Trophoblast cell (in vitro differentiated cells and primary cell): Measurements from ENCODE around the gene GGCX.
A peak's percentile ranks its signal among the peaks of the same experiment; 100 is the strongest.

Experiments
- DNase-seq, 2 donors: peaks; one replicate each; pipeline ENCODE4 v3.0.0-alpha.2; 2016
- H2AFZ ChIP-seq: 2 replicates; pipeline ENCODE4 v1.6.1; 2013; ENCODE audit warnings: low read length, moderate library complexity, mild to moderate bottlenecking; ENCODE audit not compliant: insufficient read depth, poor library complexity
- H2AK5ac ChIP-seq: 2 replicates; pipeline ENCODE4 v1.6.1; 2013; ENCODE audit warnings: mild to moderate bottlenecking, low read length
- H2BK120ac ChIP-seq: 2 replicates; pipeline ENCODE4 v1.6.1; 2013; ENCODE audit warnings: low read length, mild to moderate bottlenecking, moderate library complexity; ENCODE audit not compliant: insufficient read depth, poor library complexity
- H2BK12ac ChIP-seq: 2 replicates; pipeline ENCODE4 v1.6.1; 2013; ENCODE audit warnings: mild to moderate bottlenecking, low read length, moderate library complexity
- H2BK5ac ChIP-seq: 2 replicates; pipeline ENCODE4 v1.6.1; 2013; ENCODE audit warnings: low read length, low read depth, moderate library complexity, mild to moderate bottlenecking; ENCODE audit not compliant: poor library complexity
- H3K14ac ChIP-seq: 2 replicates; pipeline ENCODE4 v1.6.1; 2013; ENCODE audit warnings: mild to moderate bottlenecking, low read length
- H3K18ac ChIP-seq: 2 replicates; pipeline ENCODE4 v1.6.1; 2013; ENCODE audit warnings: mild to moderate bottlenecking, low read length
- H3K23ac ChIP-seq: 2 replicates; pipeline ENCODE4 v1.6.1; 2013; ENCODE audit warnings: low read length
- H3K27ac ChIP-seq: 2 replicates; pipeline ENCODE4 v1.5.1; 2013; ENCODE audit warnings: low read depth, mild to moderate bottlenecking, inconsistent platforms, low read length, moderate library complexity
- H3K27me3 ChIP-seq: 2 replicates; pipeline ENCODE4 v1.6.1; 2013; ENCODE audit warnings: inconsistent platforms, mild to moderate bottlenecking, low read length, moderate library complexity; ENCODE audit not compliant: insufficient read depth
- H3K36me3 ChIP-seq, 2 experiments: 1 replicate in 1 of 2; 2 replicates in 1 of 2; pipeline ENCODE4 v1.6.1; 2013; ENCODE audit warnings: low read length in 2 of 2, mild to moderate bottlenecking in 2 of 2, moderate library complexity in 1 of 2; ENCODE audit not compliant: insufficient read depth in 2 of 2, control insufficient read depth in 1 of 2
- H3K4ac ChIP-seq: 2 replicates; pipeline ENCODE4 v1.6.1; 2013; ENCODE audit warnings: low read depth, mild to moderate bottlenecking, low read length, moderate library complexity
- H3K4me1 ChIP-seq, 2 experiments: 1 replicate in 1 of 2; 2 replicates in 1 of 2; pipeline ENCODE4 v1.6.1; 2013; ENCODE audit warnings: low read length in 2 of 2, mild to moderate bottlenecking in 2 of 2, moderate library complexity in 1 of 2; ENCODE audit not compliant: insufficient read depth in 2 of 2, control insufficient read depth in 1 of 2
- H3K4me2 ChIP-seq: 2 replicates; pipeline ENCODE4 v1.6.1; 2013; ENCODE audit warnings: inconsistent platforms, mild to moderate bottlenecking, low read length, moderate library complexity
- H3K4me3 ChIP-seq: 2 replicates; pipeline ENCODE4 v1.5.1; 2013; ENCODE audit warnings: mild to moderate bottlenecking, low read depth, low read length, inconsistent platforms
- H3K79me1 ChIP-seq: one replicate; pipeline ENCODE4 v1.6.1; 2013; ENCODE audit warnings: low read length
- H3K79me2 ChIP-seq: 2 replicates; pipeline ENCODE4 v1.6.1; 2013; ENCODE audit warnings: low read length, mild to moderate bottlenecking; ENCODE audit not compliant: control insufficient read depth, insufficient read depth, poor library complexity
- H3K9ac ChIP-seq: 2 replicates; pipeline ENCODE4 v1.6.1; 2013; ENCODE audit warnings: mild to moderate bottlenecking, low read length
- H3K9me3 ChIP-seq: 2 replicates; pipeline ENCODE4 v1.6.1; 2013; ENCODE audit warnings: low read depth, mild to moderate bottlenecking, control low read depth, inconsistent platforms, low read length; ENCODE audit not compliant: insufficient read depth
- H4K12ac ChIP-seq: 2 replicates; pipeline ENCODE4 v1.6.1; 2013; ENCODE audit warnings: low read depth, mild to moderate bottlenecking, low read length, moderate library complexity
- H4K8ac ChIP-seq: 2 replicates; pipeline ENCODE4 v1.6.1; 2013; ENCODE audit warnings: low read depth, mild to moderate bottlenecking, low read length, moderate library complexity
- H4K91ac ChIP-seq: one replicate; pipeline ENCODE4 v1.6.1; 2013; ENCODE audit warnings: low read depth, mild to moderate bottlenecking, low read length, moderate library complexity
- WGBS: extraction: QIAGEN DNeasy Blood & Tissue Kit; methylation state at CpG from one replicate; pipeline ENCODE4 v1.1.7; 2013; ENCODE audit warnings: missing lambda C conversion rate; ENCODE audit not compliant: insufficient read length, insufficient coverage; ENCODE audit errors: extremely low coverage; 5-methylcytosine and 5-hydroxymethylcytosine counted together

Gene GGCX

DNA sequence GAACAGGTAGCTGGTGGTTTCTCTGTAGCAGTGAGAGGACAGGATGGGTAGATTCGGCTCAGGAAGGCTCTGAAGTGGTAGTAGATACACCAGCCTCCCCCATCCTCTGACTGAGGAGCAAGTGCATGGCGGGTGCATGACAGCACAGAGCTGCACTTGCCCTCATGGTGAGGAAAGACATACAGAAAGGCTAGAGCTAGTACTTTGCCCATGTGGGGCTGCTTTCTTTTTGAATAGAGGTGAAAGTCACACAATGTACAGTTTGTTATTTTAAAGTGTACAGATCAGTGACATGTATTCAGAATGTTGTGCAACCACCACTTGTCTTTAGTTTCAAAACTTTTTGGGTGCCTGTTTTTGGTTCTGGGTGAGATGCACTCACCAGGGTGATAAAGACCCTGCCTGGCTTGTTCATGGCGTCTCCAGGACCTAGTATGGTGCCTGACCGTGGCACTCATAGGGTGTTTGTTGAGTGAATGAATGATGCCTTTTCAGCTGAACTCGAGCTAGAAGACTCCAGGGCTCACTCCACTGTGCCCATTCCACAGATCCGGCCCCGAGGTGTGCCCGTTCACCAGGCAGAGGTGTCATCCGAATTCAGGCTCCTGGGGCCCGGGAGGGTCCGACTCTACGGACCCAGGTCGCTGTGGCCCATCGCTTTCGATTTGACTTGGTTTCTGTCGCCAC is 22.5 kb upstream of the GGCX start:
- no peak for DNase-seq
- Histone ChIP-seq H2AK5ac (no peak overlapping the region), H4K91ac (no peak overlapping the region), H4K8ac (no peak overlapping the region), H3K14ac (no peak overlapping the region), H3K79me2 (no peaks in the 10 kb centered on the region), H3K23ac (no peak overlapping the region), H3K79me1 (peaks cover 4% of the 10 kb centered on the region), H3K18ac (no peak overlapping the region), H2AFZ (no peak overlapping the region), H2BK120ac (no peak overlapping the region), H3K36me3 (peaks cover 8 to 10% of the 10 kb centered on the region in 2 experiments), H4K12ac (no peak overlapping the region), H3K4me2 (peak overlapping the region; percentile 6), H2BK12ac (no peak overlapping the region), H3K27ac (no peak overlapping the region), H3K4me1 (peaks cover 37 to 41% of the 10 kb centered on the region in 2 experiments), H2BK5ac (no peak overlapping the region), H3K4ac (no peak overlapping the region), H3K9ac (no peak overlapping the region), H3K9me3 (no peaks in the 10 kb centered on the region), H3K27me3 (no peaks in the 10 kb centered on the region), H3K4me3 (no peak overlapping the region)
- no CpG with 5 or more reads among the region's 16 CpGs for WGBS

DNA sequence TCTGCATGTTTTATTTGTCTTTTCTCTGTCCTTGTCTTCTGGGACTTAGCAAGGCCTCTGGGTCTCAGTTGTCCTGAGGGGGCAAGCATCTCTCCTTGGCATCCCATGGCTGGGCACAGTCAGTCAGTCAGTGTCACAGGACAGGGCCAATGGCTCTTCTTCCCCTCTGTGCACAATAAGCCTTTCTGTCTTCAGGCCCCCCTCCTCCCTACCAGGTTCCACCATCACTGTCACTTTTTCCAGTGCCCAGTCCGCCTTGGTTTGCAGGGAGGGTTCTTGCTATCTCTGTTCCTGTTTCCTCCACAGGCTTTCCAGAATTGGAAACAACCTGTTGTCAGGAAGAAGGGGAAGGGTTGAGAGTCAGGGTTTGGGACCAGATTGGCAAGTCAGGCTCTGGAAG is 21.2 kb upstream of the GGCX start:
- WGBS, result no CpG with 5 or more reads among the region's 1 CpG
- H3K23ac ChIP-seq, result no peak overlapping the region

DNA sequence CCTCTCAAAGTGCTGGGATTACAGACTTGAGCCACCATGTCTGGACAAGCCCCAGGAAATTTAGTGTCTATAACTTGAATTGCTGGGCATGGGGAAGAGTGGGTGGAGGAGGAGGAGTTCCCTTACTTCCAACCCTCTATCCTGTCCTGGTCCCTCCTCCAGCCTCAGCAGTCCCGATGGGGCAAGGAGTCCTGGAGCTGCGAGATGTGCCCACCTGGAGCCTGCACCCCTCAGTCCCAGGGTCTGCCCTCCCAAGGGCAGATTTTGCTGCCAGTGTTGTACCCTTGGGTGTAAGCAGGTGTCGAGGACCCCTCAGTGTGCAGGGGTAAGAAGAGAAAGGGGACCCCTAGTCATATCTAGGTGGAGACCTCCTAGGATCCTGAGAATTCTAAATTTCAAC is 18.9 kb upstream of the GGCX start:
- no peak for DNase-seq
- Histone ChIP-seq H3K27ac (no peak overlapping the region), H3K27me3 (no peaks in the 10 kb centered on the region), H2AK5ac (no peak overlapping the region), H4K91ac (peak overlapping the region; percentile 10), H2AFZ (no peak overlapping the region), H3K18ac (no peak overlapping the region), H4K12ac (no peak overlapping the region), H3K4me3 (no peak overlapping the region), H2BK12ac (no peak overlapping the region), H2BK120ac (no peak overlapping the region), H3K79me1 (peaks cover 4% of the 10 kb centered on the region), H3K14ac (no peak overlapping the region), H3K9me3 (no peaks in the 10 kb centered on the region), H3K9ac (no peak overlapping the region), H2BK5ac (no peak overlapping the region), H3K4ac (peak overlapping the region; percentile 30), H3K79me2 (peaks cover 6% of the 10 kb centered on the region), H3K4me2 (no peak overlapping the region), H3K23ac (no peak overlapping the region), H4K8ac (no peak overlapping the region), H3K4me1 (peaks cover 33 to 35% of the 10 kb centered on the region in 2 experiments), H3K36me3 (peaks cover 8 to 10% of the 10 kb centered on the region in 2 experiments)
- WGBS, result no CpG with 5 or more reads among the region's 3 CpGs

More for the DNA sequence above, 21.2 kb upstream of the GGCX start:
- no peak overlapping the region for H2AFZ ChIP-seq
- no peak overlapping the region for H4K91ac ChIP-seq
- H3K27ac ChIP-seq, result no peak overlapping the region
- H2BK5ac ChIP-seq, result no peak overlapping the region
- no peaks in the 10 kb centered on the region for H3K9me3 ChIP-seq
- H3K4me2 ChIP-seq, result no peak overlapping the region
- peaks cover 32 to 39% of the 10 kb centered on the region in 2 experiments for H3K4me1 ChIP-seq
- no peak overlapping the region for H4K8ac ChIP-seq
- H3K9ac ChIP-seq, result no peak overlapping the region
- H3K79me2 ChIP-seq, result peaks cover 5% of the 10 kb centered on the region
- H2BK12ac ChIP-seq, result no peak overlapping the region
- peaks cover 8 to 10% of the 10 kb centered on the region in 2 experiments for H3K36me3 ChIP-seq
- H3K27me3 ChIP-seq, result no peaks in the 10 kb centered on the region
- H3K79me1 ChIP-seq, result peaks cover 7% of the 10 kb centered on the region
- no peak overlapping the region for H3K18ac ChIP-seq
- H2AK5ac ChIP-seq, result no peak overlapping the region
- no peak for DNase-seq
- no peak overlapping the region for H3K14ac ChIP-seq
- H2BK120ac ChIP-seq, result no peak overlapping the region
- no peak overlapping the region for H3K4ac ChIP-seq
- H3K4me3 ChIP-seq, result no peak overlapping the region
- no peak overlapping the region for H4K12ac ChIP-seq

DNA sequence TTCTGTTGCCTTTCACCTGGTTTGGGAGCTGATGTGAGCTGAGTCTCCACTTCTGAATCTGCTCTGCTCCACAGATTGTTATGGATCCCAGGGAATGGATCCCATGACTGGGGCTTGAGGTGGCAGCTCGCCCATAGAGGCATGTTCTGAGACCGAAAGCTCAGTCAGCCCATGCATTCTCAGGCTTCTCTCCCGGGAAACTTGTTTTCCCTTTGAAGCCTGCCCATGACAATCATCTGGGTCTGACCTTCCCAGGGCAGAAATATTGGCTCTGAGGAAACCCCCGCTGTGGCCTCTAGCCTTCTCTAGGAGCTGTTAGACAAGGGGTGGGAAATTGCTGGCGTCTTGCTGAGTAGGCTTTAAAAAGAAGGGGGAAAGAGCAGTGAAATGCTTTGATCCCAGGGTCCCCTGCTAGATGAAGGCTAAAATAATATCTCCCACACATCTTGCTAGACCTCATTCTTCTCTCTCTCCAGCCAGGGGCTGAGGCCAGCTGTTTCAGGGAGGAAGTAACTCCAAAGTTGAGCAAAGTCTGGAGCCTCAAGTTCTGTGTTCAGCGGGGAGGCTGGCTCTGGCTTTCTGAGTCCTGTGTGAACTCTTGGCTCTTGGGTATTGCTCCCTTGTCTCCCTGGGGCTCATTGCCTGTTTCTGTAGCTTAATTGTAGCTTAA is 18.1 kb upstream of the GGCX start:
- H4K91ac ChIP-seq, result no peak overlapping the region
- no peak overlapping the region for H3K14ac ChIP-seq
- no peak overlapping the region for H2AK5ac ChIP-seq
- H3K4me3 ChIP-seq, result no peak overlapping the region
- H2AFZ ChIP-seq, result no peak overlapping the region
- peaks cover 6% of the 10 kb centered on the region for H3K79me2 ChIP-seq
- H3K79me1 ChIP-seq, result peaks cover 4% of the 10 kb centered on the region
- no CpG with 5 or more reads among the region's 6 CpGs for WGBS
- H3K4me1 ChIP-seq, result peaks cover 25 to 26% of the 10 kb centered on the region in 2 experiments
- H3K27me3 ChIP-seq, result no peaks in the 10 kb centered on the region
- H3K27ac ChIP-seq, result peak overlapping the region; percentile 22
- no peak overlapping the region for H2BK5ac ChIP-seq
- H3K4ac ChIP-seq, result no peak overlapping the region
- H4K8ac ChIP-seq, result peak overlapping the region; percentile 23
- H3K36me3 ChIP-seq, result peaks cover 8 to 10% of the 10 kb centered on the region in 2 experiments
- H2BK120ac ChIP-seq, result no peak overlapping the region
- H4K12ac ChIP-seq, result no peak overlapping the region
- no peak overlapping the region for H3K18ac ChIP-seq
- H3K23ac ChIP-seq, result no peak overlapping the region
- no peak overlapping the region for H3K9ac ChIP-seq
- no peaks in the 10 kb centered on the region for H3K9me3 ChIP-seq
- DNase-seq, result peak; percentile 43 to 72
- no peak overlapping the region for H2BK12ac ChIP-seq
- peak overlapping the region; percentile 13 for H3K4me2 ChIP-seq
